HTR-8/SVneo (cell line): ENCODE data around the gene DENND1C.

ENCODE experiments used
- DNase-seq: peaks from one replicate; pipeline ENCODE4 v3.0.0; 2011; ENCODE audit warnings: low spot score, mixed read lengths; ENCODE audit not compliant: insufficient read length
- FAIRE-seq: peaks from 2 replicates; lab custom pipeline; 2011; peaks lifted over from hg19 to GRCh38; lab: Jason Lieb, UNC

Gene DENND1C, protein sequence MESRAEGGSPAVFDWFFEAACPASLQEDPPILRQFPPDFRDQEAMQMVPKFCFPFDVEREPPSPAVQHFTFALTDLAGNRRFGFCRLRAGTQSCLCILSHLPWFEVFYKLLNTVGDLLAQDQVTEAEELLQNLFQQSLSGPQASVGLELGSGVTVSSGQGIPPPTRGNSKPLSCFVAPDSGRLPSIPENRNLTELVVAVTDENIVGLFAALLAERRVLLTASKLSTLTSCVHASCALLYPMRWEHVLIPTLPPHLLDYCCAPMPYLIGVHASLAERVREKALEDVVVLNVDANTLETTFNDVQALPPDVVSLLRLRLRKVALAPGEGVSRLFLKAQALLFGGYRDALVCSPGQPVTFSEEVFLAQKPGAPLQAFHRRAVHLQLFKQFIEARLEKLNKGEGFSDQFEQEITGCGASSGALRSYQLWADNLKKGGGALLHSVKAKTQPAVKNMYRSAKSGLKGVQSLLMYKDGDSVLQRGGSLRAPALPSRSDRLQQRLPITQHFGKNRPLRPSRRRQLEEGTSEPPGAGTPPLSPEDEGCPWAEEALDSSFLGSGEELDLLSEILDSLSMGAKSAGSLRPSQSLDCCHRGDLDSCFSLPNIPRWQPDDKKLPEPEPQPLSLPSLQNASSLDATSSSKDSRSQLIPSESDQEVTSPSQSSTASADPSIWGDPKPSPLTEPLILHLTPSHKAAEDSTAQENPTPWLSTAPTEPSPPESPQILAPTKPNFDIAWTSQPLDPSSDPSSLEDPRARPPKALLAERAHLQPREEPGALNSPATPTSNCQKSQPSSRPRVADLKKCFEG

DNA sequence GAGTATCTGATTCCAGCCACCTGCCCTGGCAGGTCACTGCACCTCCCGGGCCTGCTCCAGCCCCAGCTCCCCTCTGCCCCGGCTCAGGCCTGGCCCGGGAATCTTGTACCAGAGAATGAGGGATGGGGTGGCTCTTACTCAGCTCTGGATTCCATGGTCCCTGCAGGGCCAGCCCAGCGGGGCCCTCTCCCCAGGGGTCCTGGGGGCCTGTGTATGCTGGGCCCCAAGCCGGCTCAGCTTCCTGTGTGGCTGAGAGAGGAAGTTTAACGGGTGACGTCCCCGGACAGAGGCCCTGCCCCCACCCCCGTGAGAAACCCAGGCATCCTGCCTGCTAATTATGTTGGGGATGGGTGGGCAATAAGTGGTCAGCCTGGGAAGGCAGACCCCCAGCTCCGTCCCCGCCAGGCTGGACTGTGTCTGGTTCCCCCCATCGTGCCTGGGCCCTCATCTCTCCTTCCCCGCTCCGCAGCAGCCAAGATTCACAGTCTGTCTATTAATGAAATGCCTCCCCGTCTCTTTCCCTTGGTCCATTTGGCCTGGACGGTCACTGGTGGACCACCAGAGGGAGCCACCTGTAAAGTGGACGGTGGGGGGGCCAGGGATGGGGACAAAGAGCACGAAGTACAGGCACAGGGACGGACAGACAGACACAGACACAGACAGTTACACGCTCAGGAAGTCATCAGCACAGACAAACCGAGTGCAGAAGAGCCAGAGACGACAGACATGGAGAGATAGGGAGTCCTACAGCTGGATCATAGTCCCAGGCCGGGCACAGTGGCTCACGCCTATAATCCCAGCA, at the start of gene DENND1C:
TSS of gene DENND1C (minus strand) at position 247 of the 802 bp plus-strand sequence. CDS start at position 155, 92 bp downstream.
- peak; percentile 49 for FAIRE-seq
- no peak for DNase-seq

DNA sequence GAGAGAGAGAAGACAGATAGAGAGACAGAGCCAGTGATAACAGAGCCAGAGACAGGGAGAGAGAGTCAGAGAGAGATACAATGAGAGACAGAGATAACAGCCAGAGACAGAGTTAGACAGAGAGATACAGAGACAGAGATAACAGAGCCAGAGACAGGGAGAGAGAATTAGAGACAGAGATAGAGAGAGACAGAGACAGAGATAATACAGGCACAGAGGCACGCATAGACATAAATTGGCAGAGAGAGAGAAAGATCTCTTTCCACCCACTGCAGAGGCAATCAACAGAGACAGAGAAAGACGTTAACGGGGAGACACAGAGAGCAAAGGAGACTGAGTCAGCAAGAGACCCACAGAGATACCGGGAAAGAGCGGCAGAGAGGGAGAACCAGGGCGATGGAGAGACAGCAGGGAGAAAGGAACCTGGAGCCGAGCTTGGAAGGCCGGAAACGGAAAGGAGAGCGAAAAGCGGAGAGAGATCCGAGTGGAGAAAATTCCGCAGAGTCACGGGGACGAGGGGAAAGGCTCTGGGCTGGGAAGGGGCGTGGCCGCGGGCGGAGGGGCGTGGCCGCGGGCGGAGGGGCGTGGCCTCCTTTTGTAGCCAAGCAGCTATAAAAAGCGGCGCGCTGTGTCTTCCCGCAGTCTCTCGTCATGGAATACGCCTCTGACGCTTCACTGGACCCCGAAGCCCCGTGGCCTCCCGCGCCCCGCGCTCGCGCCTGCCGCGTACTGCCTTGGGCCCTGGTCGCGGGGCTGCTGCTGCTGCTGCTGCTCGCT, 49.0 kb upstream of the DENND1C start, which contains the start of gene TNFSF9:
TSS of gene TNFSF9 (plus strand) at position 641 of the 777 bp plus-strand sequence. CDS start at position 652, 11 bp downstream.
- peak; percentile 16 for FAIRE-seq
- DNase-seq: peak; percentile 94

DNA sequence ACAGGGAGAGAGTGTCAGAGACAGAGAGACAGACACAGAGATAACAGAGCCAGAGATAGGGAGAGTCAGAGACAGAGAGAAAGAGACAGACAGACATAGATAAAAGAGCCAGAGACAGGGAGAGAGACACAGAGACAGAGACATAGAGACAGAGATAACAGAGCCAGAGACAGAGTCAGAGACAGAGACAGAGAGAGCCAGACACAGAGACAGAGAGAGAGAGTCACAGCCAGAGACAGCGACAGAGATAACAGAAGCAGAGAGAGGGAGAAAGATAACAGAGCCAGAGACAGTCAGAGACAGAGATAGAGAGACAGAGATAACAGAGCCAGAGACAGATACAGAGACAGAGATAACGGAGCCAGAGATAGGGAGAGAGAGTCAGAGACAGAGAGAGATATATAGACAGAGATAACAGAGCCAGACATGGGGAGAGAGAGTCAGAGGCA, 48.4 kb upstream of the DENND1C start:
- no peak for FAIRE-seq
- no peak for DNase-seq

DNA sequence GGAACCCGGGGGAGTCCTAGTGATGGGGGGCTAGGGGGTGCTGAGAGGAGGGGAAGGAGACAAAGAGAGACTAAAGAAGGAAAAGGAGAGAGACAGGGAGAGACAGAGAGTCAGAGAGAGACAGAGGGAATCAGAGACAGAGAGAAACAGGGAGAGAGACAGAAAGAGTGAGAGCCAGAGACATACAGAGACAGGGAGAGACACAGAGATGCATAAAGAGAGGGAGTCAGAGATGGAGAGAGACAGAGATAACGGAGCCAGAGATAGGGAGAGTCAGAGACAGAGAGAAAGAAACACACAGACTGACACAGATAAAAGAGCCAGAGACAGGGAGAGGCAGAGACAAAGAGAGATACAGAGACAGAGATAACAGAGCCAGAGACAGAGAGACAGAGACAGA, 47.8 kb upstream of the DENND1C start:
- DNase-seq (no peak), FAIRE-seq (no peak)

DNA sequence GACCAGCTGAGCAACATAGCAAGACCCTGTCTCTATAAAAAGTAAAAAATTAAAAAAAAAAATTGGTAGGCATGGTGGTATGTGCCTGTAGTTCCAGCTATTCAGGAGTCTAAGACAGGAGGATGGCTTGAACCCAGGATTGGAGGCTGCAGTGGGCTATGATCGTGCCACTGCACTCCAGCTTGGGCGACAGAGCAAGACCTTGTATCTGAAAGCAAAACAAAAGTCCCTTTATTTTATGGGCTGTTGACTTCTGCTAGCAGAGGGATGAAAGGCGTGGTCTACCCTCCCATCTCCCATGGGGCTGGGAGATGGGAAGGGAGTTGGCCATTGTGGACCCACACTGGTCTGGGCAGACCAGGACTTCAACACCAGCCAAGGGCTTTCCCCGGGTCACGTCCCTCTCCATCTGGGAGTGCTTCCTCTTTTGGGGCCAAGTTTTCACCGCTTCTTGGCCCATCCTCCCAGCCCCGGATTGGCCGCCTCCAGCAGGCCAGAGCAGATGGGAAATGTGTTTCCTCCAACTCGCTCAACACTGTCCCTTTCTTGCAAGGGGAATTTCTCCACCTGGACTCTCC, 47.0 kb upstream of the DENND1C start:
- FAIRE-seq (no peak), DNase-seq (no peak)

DNA sequence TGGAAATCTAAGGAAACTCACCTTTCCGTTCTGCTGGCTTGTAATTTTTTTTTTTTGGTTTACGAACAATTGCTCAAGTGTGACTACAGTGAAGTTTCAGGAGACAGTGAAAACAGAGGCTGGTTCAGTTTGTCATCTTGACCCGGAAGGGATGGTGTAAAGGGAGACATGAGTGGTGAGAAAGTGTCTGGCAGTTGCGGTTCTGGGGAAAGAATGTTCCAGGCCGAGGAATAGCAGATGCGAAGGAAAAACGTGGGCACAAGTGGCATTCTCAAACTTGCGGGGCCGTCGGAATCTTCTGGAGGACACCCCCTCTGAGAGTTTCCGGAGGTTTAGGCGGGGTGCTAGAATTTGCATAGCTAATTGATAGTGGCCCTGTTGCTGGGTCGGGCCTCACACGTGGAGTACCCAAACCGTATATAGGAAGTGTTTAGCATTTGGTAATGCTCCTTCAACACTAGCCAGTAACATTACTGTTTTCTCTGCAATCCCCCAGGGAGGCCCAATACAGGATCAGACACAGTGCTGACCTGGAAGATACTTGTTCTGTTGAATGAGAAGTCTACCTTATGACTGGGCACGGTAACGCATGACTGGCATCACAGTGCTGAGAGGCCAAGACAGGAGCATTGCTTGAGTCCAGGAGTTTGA, 46.4 kb upstream of the DENND1C start:
- FAIRE-seq: no peak
- no peak for DNase-seq

DNA sequence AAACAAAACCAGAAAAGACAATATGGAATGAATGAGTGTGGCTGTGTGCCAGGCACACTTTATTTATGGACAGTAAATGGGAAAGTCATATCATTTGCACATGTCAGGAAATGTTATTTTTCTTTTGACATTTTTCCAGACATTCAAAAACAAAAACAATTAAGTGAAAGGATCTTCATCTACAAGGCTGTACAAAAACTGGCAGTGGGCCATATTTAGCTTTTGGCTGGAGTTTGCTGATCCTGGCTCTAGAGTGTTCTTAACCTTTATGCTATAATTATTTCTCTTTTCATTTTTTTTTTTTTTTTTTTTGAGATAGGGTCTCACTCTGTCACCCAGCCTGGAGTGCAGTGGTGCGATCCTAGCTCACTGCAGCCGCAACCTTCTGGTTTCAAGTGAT, 42.7 kb upstream of the DENND1C start:
- FAIRE-seq: no peak
- no peak for DNase-seq

DNA sequence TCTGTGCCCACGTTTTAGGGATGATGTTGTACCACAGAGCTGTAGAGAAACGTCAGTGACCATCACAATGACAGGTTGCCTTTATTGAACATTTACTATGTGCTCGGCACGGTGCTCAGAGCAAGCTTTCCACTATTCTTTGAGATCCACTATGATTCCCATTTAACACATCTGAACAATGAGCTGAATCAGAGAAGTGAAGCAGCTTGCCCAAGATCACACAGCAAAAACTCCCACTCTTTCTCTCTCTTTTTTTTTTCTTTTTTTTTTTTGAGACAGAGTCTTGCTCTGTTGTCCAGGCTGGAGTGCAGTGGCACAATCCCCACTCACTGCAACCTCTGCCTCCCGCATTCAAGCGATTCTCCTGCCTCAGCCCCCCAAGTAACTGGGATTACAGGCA, 41.1 kb upstream of the DENND1C start:
- DNase-seq (no peak), FAIRE-seq (no peak)

DNA sequence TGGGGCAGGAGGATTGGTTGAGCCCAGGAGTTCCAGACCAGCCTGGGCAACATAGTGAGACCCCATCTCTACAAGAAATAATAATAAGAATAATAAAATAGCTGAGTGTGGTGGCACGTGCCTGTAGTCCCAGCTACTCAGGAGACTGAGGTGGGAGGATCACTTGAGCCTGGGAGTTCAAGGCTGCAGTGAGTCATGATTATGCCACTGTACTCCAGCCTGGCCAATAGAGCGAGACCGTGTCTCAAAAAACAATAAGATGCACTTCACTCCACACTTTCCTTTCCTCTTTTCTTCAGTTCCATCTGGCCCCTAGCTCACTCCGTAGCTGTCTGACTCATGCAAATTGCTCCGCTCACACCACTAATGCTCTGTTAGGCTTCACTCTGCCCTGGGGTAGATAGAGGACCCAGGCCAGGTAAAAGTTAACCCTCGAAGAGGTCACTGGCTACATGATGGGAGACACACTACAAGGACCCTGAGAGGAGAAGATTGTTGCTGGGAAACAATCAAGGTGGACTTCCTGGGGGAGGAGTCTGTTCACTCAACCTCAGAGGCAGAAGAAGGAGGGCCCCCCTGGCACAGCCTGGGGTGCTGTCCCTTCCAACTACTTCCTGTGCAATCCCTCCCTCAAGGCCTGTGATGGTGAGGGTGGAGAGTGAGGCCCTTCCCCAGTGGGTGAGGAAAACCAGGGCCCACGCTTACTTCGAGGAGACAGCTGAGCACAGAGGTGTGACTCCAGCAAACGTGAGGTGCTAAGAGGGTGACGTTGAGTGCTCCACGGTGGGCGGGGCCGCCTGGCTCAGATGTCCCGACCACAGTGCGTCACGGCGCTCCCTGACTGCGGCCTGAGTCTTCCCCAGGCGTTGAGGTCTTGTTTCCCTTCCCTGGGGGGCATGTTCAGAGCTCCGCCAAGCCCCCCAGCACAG, 40.4 kb upstream of the DENND1C start:
- no peak for DNase-seq
- FAIRE-seq: no peak

DNA sequence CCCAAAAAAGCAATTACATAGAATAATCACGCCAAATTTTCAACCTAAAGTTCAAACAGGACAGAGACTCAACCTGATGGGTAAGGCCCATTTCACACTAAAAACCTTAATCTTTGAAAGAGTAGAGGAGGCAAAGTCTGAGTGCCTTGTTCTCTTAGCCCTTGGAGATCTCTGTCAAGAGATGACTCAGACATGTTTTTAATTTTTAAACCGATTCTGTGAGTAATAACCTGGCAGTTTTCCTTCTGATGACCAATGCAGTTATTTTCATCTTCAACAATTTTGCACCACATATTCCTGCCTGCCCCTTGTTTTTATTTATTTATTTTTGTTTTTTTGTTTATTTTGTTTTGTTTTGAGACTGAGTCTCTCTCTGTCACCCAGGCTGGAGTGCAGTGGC, 37.7 kb upstream of the DENND1C start:
- no peak for FAIRE-seq
- DNase-seq: no peak

DNA sequence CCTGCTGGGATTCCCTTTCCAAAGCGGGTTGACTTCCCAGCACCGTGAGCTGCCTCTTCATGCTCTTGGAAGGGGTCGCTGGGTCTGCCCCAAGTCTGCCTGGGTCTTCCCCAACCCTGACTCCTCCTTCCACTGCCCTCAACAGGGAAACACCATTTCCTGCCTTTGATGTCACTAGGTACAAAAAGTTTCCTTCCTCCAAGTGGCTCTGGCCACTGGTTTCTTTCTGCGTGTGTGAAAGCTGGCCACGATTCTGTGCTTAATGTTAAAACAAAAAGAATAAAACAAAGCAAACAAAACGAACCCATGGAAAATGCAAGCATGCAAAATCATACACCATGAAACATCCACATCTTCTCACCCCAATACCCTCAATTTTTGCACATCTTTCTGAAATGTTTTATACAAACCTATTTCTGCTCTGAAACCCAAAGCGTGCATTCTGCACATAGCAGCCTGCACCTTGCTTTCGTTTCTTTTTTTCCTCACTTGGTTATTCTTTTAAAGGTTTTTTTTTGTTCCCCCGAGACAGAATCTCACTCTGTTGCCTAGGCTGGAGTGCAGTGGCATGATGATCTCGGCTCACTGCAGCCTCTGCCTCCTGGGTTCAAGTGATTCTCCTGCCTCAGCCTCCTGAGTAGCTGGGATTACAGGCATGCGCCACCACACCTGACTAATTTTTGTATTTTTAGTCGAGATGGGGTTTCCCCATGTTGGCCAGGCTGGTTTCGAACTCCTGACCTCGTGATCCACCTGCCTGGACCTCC, 36.7 kb upstream of the DENND1C start:
- DNase-seq: no peak
- FAIRE-seq: no peak

DNA sequence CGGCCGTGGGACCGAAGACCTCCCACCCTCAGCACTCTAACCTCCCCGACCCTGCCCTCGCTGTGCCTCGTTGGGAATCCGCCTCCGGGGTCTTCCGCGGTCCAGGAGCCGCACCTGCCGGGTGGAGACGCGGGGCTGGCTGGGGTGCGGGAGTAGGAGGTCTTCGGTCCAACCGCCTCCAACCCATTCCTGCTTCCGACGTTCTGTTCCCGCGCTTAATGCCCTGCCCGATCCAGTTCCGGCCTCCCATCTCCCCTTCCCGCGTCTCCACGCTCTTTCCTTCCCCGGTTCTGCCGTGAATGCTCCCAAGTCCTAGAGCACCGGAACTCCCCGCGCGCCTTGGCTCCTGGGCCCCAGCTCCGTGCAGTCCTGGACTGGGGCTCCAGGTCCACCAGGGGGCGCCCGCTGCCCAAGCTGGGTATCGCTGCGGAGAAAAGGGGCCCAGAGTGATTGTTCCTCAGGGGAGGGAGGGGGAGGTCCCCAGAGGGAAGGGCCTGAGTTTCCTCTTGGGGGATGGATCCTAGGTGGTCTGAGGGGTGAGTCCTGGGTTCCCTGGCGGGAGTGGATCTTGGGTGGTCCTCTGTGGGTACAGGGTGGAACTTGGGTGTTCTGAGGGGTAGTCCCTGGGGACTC, 35.2 kb upstream of the DENND1C start:
- DNase-seq: peak; percentile 91
- FAIRE-seq: peak; percentile 87

DNA sequence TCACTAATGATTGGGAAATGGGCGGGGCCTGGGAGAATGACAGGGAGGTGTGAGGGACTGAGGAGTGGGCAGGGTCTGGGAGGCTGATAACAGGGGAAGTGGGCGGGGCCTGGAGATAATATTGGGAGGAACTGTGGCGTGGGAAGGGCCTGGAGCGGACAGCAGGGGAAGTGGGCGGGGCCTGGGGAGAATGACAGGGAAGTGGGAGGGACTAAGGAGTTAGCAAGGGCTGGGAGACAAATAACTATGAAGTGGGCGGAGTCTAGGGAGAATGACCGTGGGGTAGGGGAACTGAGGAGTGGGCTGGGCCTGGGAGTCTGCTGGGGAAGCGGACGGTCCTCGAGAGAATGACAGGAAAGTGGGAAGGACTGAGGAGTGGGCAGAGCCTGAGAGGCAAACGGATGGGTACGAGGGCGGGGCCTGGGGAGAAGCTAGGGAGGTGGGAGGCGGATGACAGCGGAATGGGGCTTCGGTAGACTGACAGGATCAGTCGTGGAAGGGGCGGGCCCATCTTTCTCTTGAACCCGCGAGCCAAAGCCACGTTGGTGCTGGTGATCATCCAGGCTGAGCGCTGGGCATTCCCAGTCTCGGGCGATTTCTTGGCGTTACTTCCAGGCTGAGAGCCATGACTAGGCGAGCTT, 34.6 kb upstream of the DENND1C start:
- FAIRE-seq (peak; percentile 66), DNase-seq (peak; percentile 94)

DNA sequence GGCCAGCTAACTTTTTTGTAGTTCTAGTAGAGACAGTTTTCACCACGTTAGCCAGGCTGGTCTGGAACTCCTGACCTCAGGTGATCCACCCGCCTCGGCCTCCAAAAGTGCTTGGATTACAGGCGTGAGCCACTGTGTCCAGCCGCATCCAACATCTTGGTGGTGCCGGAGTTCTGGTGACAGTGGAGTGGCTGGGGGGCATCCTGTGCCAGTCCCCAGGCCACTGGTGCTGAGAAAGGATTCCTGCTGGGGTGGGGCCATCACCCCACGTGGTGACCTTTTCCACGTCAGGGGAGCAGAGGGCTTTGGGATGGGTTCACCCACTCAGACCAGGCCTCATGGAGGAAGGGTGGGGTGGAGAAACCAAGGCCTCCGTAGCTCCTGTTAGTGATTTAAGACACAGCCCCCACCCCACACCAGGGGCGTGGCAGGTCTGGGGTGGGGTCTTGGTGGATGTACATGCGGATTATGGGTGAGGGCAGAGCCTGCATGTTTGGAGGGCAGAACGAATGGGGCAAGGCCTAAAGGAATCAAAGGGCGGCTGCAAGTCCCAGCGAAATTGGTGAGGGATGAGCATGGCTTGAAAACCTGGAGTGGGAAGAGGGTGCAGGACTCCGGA, 33.4 kb upstream of the DENND1C start:
- no peak for FAIRE-seq
- no peak for DNase-seq

DNA sequence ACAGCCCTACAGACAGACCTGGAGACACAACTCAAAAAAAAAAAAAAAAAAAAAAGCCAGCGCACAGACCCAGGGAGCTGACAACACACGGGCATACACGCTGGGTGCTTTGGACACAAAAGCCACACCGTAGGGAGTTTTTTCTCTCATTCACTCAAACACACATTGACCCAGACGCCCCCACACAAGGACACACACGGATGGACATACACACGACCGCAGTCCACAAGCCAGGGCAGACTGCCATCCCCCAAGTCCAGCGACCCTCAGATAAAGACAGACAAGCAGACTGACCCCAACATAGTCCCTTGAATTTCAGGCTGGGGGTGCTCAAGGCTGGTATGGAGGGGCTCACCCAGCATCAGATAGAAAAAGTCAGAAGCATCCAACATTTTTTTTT, 32.5 kb upstream of the DENND1C start:
- DNase-seq: no peak

DNA sequence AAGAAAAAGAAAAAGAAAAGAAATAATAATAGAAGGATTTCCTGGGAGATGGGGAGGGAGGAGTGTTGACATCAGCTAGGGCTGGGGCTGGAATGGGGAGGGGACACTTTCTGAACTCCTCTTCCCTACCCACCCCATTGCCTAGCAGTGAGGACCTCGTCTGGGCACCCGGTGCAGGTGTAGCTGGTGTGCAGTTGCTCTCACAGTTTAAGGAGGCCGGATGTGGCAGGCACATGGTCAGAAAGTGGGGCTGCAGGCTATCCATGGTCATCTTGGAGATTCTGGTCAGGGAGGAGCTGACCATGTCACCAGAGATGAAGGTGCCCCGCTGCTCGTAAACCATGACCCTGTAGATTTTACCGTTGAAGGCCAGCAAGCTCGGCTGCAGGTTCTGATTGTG, 29.0 kb upstream of the DENND1C start:
- FAIRE-seq (no peak), DNase-seq (no peak)

More for the DNA sequence above, 32.5 kb upstream of the DENND1C start:
- FAIRE-seq: no peak
